Measurements from ENCODE around the gene SKI. TPM values are rescaled to one million over a fixed set of nuclear protein-coding genes. Genes with fewer than 3 reads are reported as not detected.

The SKI gene
- total RNA-seq, 2 experiments from 2014 or later = 4.7 to 11.7 TPM

- Histone ChIP-seq H3K9me2 (ENCODE audit: insufficient read depth, low read length) (no peaks in the 10 kb centered on the region), H3K79me2 (ENCODE audit: insufficient read depth, low read depth, low read length) (no peaks in the 10 kb centered on the region), H3K4me2 (ENCODE audit: low read length) (no peak overlapping the region), H2AFZ (ENCODE audit: low read length) (no peak overlapping the region), H4K20me1 (ENCODE audit: insufficient read depth, low read length) (no peaks in the 10 kb centered on the region), H3K4me1 (ENCODE audit: insufficient read depth, low read length, poor library complexity, severe bottlenecking) (no peaks in the 10 kb centered on the region), H3K9me3 (ENCODE audit: low read length) (no peaks in the 10 kb centered on the region), H3K27ac (ENCODE audit: low read depth, low read length, poor library complexity, severe bottlenecking) (no peak overlapping the region), H3K36me3 (ENCODE audit: insufficient read depth, low read length) (no peaks in the 10 kb centered on the region; the same call in 1 of the 2 replicates), H3K4me3 (ENCODE audit: low read depth, low read length, poor library complexity, severe bottlenecking) (no peak overlapping the region)
- no peak for TF ChIP-seq EZH2phosphoT487 (IDR thresholded peaks at IDR 0.05; ENCODE audit: borderline replicate concordance, low read depth, low read length)
- no peak for TF ChIP-seq CTCF (conservative IDR thresholded peaks at IDR 0.05; ENCODE audit: low read length)
- intact Hi-C loops (cut with micrococcal nuclease; ENCODE audit: unreplicated experiment) = no loop called here
- BruUV-seq (replicated peaks) = no TSS peak
- DNase-seq (ENCODE audit: low spot score) = no peak
- ChIA-PET CTCF (ENCODE audit: unreplicated experiment) (no interaction called here), POLR2A (no interaction called here)
Measured at GRCh38 chr1:2271841-2272655, 43.9 kb downstream of the SKI start.

GRCh38 chr1:2272686-2273400, 44.7 kb downstream of the SKI start:
- Histone ChIP-seq H3K36me3 (ENCODE audit: insufficient read depth, low read length) (no peaks in the 10 kb centered on the region; the same call in 1 of the 2 replicates), H3K9me3 (ENCODE audit: low read length) (no peaks in the 10 kb centered on the region), H3K4me1 (ENCODE audit: insufficient read depth, low read length, poor library complexity, severe bottlenecking) (no peaks in the 10 kb centered on the region), H3K9me2 (ENCODE audit: insufficient read depth, low read length) (no peaks in the 10 kb centered on the region), H3K27ac (ENCODE audit: low read depth, low read length, poor library complexity, severe bottlenecking) (no peak overlapping the region), H4K20me1 (ENCODE audit: insufficient read depth, low read length) (no peaks in the 10 kb centered on the region), H2AFZ (ENCODE audit: low read length) (no peak overlapping the region), H3K4me3 (ENCODE audit: low read depth, low read length, poor library complexity, severe bottlenecking) (no peak overlapping the region), H3K4me2 (ENCODE audit: low read length) (no peak overlapping the region), H3K79me2 (ENCODE audit: insufficient read depth, low read depth, low read length) (no peaks in the 10 kb centered on the region)
- TF ChIP-seq CTCF (conservative IDR thresholded peaks at IDR 0.05; ENCODE audit: low read length) (no peak), EZH2phosphoT487 (IDR thresholded peaks at IDR 0.05; ENCODE audit: borderline replicate concordance, low read depth, low read length) (no peak)
- CTCF ChIA-PET (ENCODE audit: unreplicated experiment) = no interaction called here
- intact Hi-C loops (cut with micrococcal nuclease; ENCODE audit: unreplicated experiment) = no loop called here
- POLR2A ChIA-PET = no interaction called here
- DNase-seq (ENCODE audit: low spot score) = no peak
- BruUV-seq (replicated peaks) = no TSS peak

All from OCI-LY7 (cell line).